ENCODE results near the gene HSD17B1.

GRCh38 chr17:42529061-42529460, 23.7 kb upstream of the HSD17B1 start:
- TF ChIP-seq EZH2 (IDR thresholded peaks at IDR 0.05; ENCODE audit: borderline replicate concordance, low read depth, low read length, severe bottlenecking) = no peak
- no peak for TF ChIP-seq CTCF (IDR thresholded peaks at IDR 0.05; ENCODE audit: extremely low read depth in 1 of 2, insufficient read depth in 1 of 2, low read depth in 1 of 2, low read length in 2 of 2)
- TF ChIP-seq POLR2AphosphoS5 (IDR thresholded peaks at IDR 0.05; ENCODE audit: insufficient read depth, low read depth, low read length) = no peak
- no peak for TF ChIP-seq POLR2A (IDR thresholded peaks at IDR 0.05; ENCODE audit: low read depth, low read length)
- no peak for TF ChIP-seq MYC (IDR thresholded peaks at IDR 0.05; ENCODE audit: low read depth, low read length)
- TF ChIP-seq GATA2 (IDR thresholded peaks at IDR 0.05; ENCODE audit: insufficient read depth, insufficient read length, low read depth, low read length) = no peak
- no peak for TF ChIP-seq JUN (IDR thresholded peaks at IDR 0.05; ENCODE audit: borderline replicate concordance, insufficient read depth, insufficient read length, low read depth)
